Activated naive CD8-positive, alpha-beta T cell treated with anti-CD3 and anti-CD28 coated beads, Interleukin-2, amount 50 U/mL, for 24 hours (primary cell): ENCODE results near the gene CYTH1.

Source experiments
- ATAC-seq: fragments of 150-1000 bp; cut with Tn5 transposase; one replicate; pipeline ENCODE4 v1.10.0; 2021
- DNase-seq: peaks from one replicate; pipeline ENCODE4 v3.0.0; 2021
- H3K27ac Mint-ChIP-seq: one replicate; pipeline ENCODE4 v1.8.0; 2021; ENCODE audit warnings: mild to moderate bottlenecking, mixed read lengths
- H3K27me3 Mint-ChIP-seq: one replicate; pipeline ENCODE4 v1.8.0; 2021; ENCODE audit warnings: mixed read lengths
- H3K36me3 Mint-ChIP-seq: one replicate; pipeline ENCODE4 v1.8.0; 2021; ENCODE audit warnings: low read depth, mixed read lengths
- H3K4me1 Mint-ChIP-seq: one replicate; pipeline ENCODE4 v1.8.0; 2021; ENCODE audit warnings: mixed read lengths
- H3K4me3 Mint-ChIP-seq: one replicate; pipeline ENCODE4 v1.8.0; 2021; ENCODE audit warnings: mild to moderate bottlenecking, moderate library complexity, mixed read lengths
- H3K9me3 Mint-ChIP-seq: one replicate; pipeline ENCODE4 v1.8.0; 2021; ENCODE audit warnings: mixed read lengths

Gene CYTH1

GRCh38 chr17:78645421-78646295 lies 136.4 kb downstream of the CYTH1 start:
- peak; percentile 66 for DNase-seq
- H3K9me3 Mint-ChIP-seq: peaks cover 8% of the 10 kb centered on the region
- H3K4me1 Mint-ChIP-seq: peaks cover 11% of the 10 kb centered on the region
- H3K36me3 Mint-ChIP-seq: peaks cover 3% of the 10 kb centered on the region
- H3K4me3 Mint-ChIP-seq: peak overlapping the region; percentile 68
- H3K27me3 Mint-ChIP-seq: peaks cover 3% of the 10 kb centered on the region
- peak overlapping the region; percentile 75 for H3K27ac Mint-ChIP-seq
- peak; percentile 75 for ATAC-seq

- peaks cover 8% of the 10 kb centered on the region for H3K9me3 Mint-ChIP-seq
- no peak overlapping the region for H3K27ac Mint-ChIP-seq
- H3K27me3 Mint-ChIP-seq: peaks cover 3% of the 10 kb centered on the region
- DNase-seq (no peak), ATAC-seq (no peak)
- peaks cover 3% of the 10 kb centered on the region for H3K36me3 Mint-ChIP-seq
- no peak overlapping the region for H3K4me3 Mint-ChIP-seq
- peaks cover 11% of the 10 kb centered on the region for H3K4me1 Mint-ChIP-seq
Observed at GRCh38 chr17:78644931-78645351, 137.1 kb downstream of the CYTH1 start.

DNA sequence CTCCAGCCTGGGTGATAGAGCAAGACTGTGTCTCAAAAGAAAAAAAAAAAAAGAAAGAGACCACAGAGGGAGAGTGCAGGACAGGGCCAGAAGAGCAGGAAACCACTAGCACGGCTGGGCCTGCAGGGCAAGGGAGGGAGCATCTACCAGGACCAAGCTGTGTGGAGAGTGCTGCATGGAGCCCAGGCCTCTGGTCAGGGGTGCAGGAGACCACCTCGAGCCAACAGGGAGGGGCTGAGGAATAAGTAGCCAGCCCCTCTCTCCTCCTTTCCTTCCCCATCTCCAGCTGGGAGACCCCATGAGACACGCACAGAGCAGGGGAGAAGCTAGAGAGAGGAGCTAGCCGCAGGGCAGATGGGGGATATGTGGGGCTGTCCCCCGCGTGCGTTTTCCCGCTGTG lies 137.8 kb downstream of the CYTH1 start:
- Mint-ChIP-seq H3K4me1 (peaks cover 11% of the 10 kb centered on the region), H3K27me3 (peaks cover under 1% of the 10 kb centered on the region), H3K4me3 (no peak overlapping the region), H3K36me3 (peaks cover 3% of the 10 kb centered on the region), H3K27ac (no peak overlapping the region), H3K9me3 (peaks cover 6% of the 10 kb centered on the region)
- DNase-seq: no peak
- ATAC-seq: no peak

- H3K27me3 Mint-ChIP-seq: no peaks in the 10 kb centered on the region
- DNase-seq: no peak
- H3K36me3 Mint-ChIP-seq: peaks cover 3% of the 10 kb centered on the region
- H3K9me3 Mint-ChIP-seq: peaks cover under 1% of the 10 kb centered on the region
- ATAC-seq: no peak
- no peak overlapping the region for H3K4me3 Mint-ChIP-seq
- H3K4me1 Mint-ChIP-seq: peaks cover 13% of the 10 kb centered on the region
- no peak overlapping the region for H3K27ac Mint-ChIP-seq
Observed at GRCh38 chr17:78643326-78643725, 138.7 kb downstream of the CYTH1 start.

DNA sequence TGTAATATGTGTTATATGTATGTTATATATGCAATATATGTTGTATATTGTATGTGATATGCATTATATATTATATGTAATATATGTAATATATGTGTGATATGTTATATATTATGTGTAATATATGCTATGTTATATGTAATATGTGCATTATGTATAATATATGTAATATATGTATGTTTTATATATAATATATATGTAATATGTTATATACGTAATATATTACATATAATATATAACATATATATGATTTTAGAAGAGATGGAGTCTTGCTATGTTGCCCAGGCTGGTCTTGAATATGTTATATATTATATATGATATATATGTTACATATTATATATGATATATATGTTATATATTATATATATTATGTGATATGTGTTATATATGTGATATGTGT lies 139.4 kb downstream of the CYTH1 start:
- DNase-seq (no peak), ATAC-seq (no peak)
- H3K27ac Mint-ChIP-seq: no peak overlapping the region
- no peaks in the 10 kb centered on the region for H3K36me3 Mint-ChIP-seq
- no peak overlapping the region for H3K4me3 Mint-ChIP-seq
- H3K4me1 Mint-ChIP-seq: peaks cover 13% of the 10 kb centered on the region
- no peaks in the 10 kb centered on the region for H3K27me3 Mint-ChIP-seq
- H3K9me3 Mint-ChIP-seq: no peaks in the 10 kb centered on the region

DNA sequence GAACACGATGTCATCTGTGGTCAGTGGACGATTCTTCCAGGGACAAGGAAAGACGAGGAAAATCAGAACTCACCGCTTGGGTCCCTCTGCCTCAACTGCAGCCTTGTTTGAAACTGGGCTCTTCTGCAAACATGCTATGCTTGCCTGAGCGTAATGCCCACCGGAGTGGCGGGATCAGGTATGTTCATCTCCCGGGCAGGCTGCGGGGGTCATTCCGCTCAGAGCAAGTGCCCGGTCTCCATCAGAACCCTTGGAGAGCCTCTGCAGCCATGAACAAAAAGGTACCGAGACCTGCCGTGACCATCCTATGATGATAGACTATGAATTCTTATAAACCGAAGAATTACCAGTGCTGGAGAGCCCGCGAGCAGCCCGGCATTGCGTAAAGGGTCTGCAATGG lies 140.4 kb downstream of the CYTH1 start:
- Mint-ChIP-seq H3K4me1 (peaks cover 13% of the 10 kb centered on the region), H3K27ac (no peak overlapping the region), H3K4me3 (no peak overlapping the region), H3K9me3 (no peaks in the 10 kb centered on the region), H3K27me3 (no peaks in the 10 kb centered on the region), H3K36me3 (no peaks in the 10 kb centered on the region)
- ATAC-seq: no peak
- DNase-seq: no peak

- no peaks in the 10 kb centered on the region for H3K36me3 Mint-ChIP-seq
- no peak for DNase-seq
- H3K9me3 Mint-ChIP-seq: no peaks in the 10 kb centered on the region
- peaks cover 11% of the 10 kb centered on the region for H3K4me1 Mint-ChIP-seq
- no peak overlapping the region for H3K27ac Mint-ChIP-seq
- no peak for ATAC-seq
- H3K27me3 Mint-ChIP-seq: no peaks in the 10 kb centered on the region
- H3K4me3 Mint-ChIP-seq: no peak overlapping the region
Observed at GRCh38 chr17:78641243-78641642, 140.8 kb downstream of the CYTH1 start.

GRCh38 chr17:78640700-78641099 lies 141.4 kb downstream of the CYTH1 start:
- Mint-ChIP-seq H3K9me3 (no peaks in the 10 kb centered on the region), H3K4me3 (no peak overlapping the region), H3K4me1 (peaks cover 6% of the 10 kb centered on the region), H3K27me3 (no peaks in the 10 kb centered on the region), H3K36me3 (no peaks in the 10 kb centered on the region), H3K27ac (no peak overlapping the region)
- ATAC-seq (no peak), DNase-seq (no peak)

- no peaks in the 10 kb centered on the region for H3K27me3 Mint-ChIP-seq
- no peak for ATAC-seq
- H3K9me3 Mint-ChIP-seq: no peaks in the 10 kb centered on the region
- no peaks in the 10 kb centered on the region for H3K36me3 Mint-ChIP-seq
- no peak overlapping the region for H3K4me3 Mint-ChIP-seq
- no peak for DNase-seq
- no peak overlapping the region for H3K27ac Mint-ChIP-seq
- peaks cover 2% of the 10 kb centered on the region for H3K4me1 Mint-ChIP-seq
Observed at GRCh38 chr17:78637643-78638420, 144.2 kb downstream of the CYTH1 start.

GRCh38 chr17:78637146-78637545 lies 144.9 kb downstream of the CYTH1 start:
- Mint-ChIP-seq H3K27me3 (no peaks in the 10 kb centered on the region), H3K9me3 (no peaks in the 10 kb centered on the region), H3K4me1 (peaks cover 2% of the 10 kb centered on the region), H3K36me3 (no peaks in the 10 kb centered on the region), H3K4me3 (no peak overlapping the region), H3K27ac (no peak overlapping the region)
- ATAC-seq: no peak
- no peak for DNase-seq

DNA sequence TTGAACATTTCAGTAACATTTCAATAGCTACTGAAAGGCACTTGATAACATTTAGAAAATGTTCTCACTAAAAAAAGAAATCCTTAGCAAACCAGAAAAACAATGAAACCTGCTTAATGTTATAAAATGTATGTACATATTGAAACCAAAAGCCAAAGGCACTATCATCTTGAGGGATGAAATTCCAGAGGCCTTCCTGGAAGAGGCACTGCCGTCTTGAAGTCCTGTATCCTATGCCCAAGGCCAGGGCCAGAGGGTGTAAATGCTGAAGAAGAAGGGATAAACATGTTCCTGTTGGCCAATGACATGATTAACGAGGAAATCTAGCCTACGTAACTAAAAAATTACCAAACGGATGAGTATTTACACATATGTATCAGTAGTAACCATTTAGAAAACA lies 147.9 kb downstream of the CYTH1 start:
- peaks cover 10% of the 10 kb centered on the region for H3K4me1 Mint-ChIP-seq
- H3K36me3 Mint-ChIP-seq: no peaks in the 10 kb centered on the region
- no peak for ATAC-seq
- H3K27ac Mint-ChIP-seq: no peak overlapping the region
- no peaks in the 10 kb centered on the region for H3K27me3 Mint-ChIP-seq
- no peaks in the 10 kb centered on the region for H3K9me3 Mint-ChIP-seq
- H3K4me3 Mint-ChIP-seq: no peak overlapping the region
- DNase-seq: no peak

DNA sequence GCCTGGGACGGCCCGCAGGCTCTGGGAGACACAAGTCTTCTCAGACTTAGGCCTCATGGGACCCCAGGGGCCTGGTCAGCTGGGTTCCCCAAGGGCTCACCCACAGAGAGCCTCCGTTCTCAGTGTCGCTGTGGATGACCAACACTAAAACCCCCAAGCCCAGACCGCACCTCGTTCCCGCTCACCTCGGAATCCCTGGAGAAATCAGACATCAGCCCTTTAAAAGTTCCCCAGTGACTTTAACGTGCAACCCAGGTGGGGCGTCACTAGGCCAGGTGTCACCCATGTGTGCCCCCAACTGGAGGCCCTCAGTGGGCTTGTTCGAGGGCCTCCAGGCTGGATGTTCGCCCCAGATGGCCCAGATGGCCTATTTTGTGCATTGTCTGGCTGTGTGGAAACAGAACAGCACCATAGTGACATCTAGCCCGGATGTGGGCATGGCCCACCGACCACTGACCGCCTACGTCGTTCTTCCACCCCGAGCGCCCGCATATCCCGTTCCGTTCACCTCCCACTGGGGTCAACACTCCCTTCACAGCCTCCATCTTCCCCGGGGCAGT lies 152.6 kb downstream of the CYTH1 start:
- H3K36me3 Mint-ChIP-seq: no peaks in the 10 kb centered on the region
- peaks cover 9% of the 10 kb centered on the region for H3K4me1 Mint-ChIP-seq
- H3K27ac Mint-ChIP-seq: no peak overlapping the region
- H3K9me3 Mint-ChIP-seq: no peaks in the 10 kb centered on the region
- DNase-seq (no peak), ATAC-seq (no peak)
- H3K4me3 Mint-ChIP-seq: no peak overlapping the region
- no peaks in the 10 kb centered on the region for H3K27me3 Mint-ChIP-seq

DNA sequence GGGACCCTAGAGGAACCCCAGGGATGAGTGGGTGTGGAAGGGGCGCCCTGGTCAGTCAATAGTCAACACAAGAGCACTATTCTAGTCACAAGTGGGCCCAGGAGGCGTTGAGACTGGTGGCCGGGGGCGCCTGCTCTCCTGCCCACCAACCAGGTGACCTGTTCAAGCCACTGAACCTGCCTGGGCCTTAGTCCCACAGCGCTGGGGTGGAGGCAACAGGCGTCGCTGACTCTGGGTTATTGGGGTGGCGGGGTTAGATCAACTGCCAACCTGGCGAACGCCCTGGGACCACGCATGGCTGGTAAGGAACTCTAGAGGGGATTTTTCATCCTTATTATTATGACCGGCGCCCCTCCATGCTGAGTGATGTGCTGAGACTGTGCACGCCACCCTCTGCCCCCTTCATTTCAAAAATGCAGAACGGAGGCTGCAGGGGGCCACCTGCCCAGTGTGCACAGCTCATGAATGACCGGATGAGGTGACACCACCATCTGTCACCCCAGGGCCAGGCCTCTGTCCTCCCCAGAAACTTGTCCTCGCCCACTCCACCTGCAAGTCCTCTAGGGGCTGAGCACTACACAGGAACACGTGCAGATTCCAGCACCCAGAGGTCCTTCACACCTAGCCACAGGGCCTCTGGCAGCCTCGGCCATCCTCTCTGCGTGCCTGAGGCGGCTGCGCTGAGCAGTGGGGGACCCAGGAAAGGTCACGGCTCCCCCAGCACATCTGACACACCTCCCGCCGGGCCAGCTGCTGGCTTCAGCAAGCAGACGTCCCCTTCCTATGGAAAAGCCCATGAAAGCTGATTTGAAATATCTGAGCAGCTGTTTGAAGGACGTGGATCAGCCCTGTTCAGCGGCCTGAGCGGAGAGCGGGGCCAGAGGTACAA lies 153.3 kb downstream of the CYTH1 start:
- Mint-ChIP-seq H3K9me3 (no peaks in the 10 kb centered on the region), H3K36me3 (no peaks in the 10 kb centered on the region), H3K27ac (no peak overlapping the region), H3K4me1 (peaks cover 9% of the 10 kb centered on the region), H3K4me3 (no peak overlapping the region), H3K27me3 (no peaks in the 10 kb centered on the region)
- DNase-seq (no peak), ATAC-seq (no peak)
